Heart right ventricle (tissue), 16 donors: Measurements from ENCODE around the gene SLA2. TPM values are rescaled to one million over a fixed set of nuclear protein-coding genes. Genes with fewer than 3 reads are reported as not detected.

ENCODE experiments used
- ATAC-seq, 8 donors: fragments of 200-7000 bp; cut with Tn5 transposase; one replicate each; pipeline ENCODE4 v1.9.1; 2020; ENCODE audit warnings: mild to moderate bottlenecking in 8 of 8, moderate library complexity in 8 of 8, moderate number of reproducible peaks in 1 of 8
- DNase-seq, 2 donors: peaks; one replicate each; pipeline ENCODE4 v3.0.0-alpha.2; 2020
- H3K27ac ChIP-seq, 10 donors: fragments of 200-600 bp; sonication (generic) in 2 of 10; one replicate each; pipeline versions ENCODE4 v1.5.0 to v1.8.0; 2020 to 2022; ENCODE audit warnings: mild to moderate bottlenecking in 3 of 10
- H3K27me3 ChIP-seq, 7 donors: fragments of 200-600 bp; one replicate each; pipeline ENCODE4 v1.8.0; 2021 to 2022; ENCODE audit warnings: mild to moderate bottlenecking in 2 of 7
- H3K36me3 ChIP-seq, 9 donors: fragments of 200-600 bp; sonication (generic) in 1 of 9; one replicate each; pipeline versions ENCODE4 v1.5.0 to v1.8.0; 2020 to 2022; ENCODE audit warnings: mild to moderate bottlenecking in 2 of 9
- H3K4me1 ChIP-seq, 9 donors: fragments of 200-600 bp; sonication (generic) in 1 of 9; one replicate each; pipeline versions ENCODE4 v1.5.0 to v1.8.0; 2020 to 2022; ENCODE audit warnings: mild to moderate bottlenecking in 4 of 9
- H3K4me3 ChIP-seq, 10 donors: fragments of 200-600 bp; sonication (generic) in 2 of 10; one replicate each; pipeline versions ENCODE4 v1.5.0 to v1.8.0; 2020 to 2022; ENCODE audit warnings: mild to moderate bottlenecking in 7 of 10, moderate library complexity in 2 of 10
- H3K9me3 ChIP-seq, 11 donors: fragments of 200-600 bp in 10 of 11; sonication (generic) in 2 of 11; one replicate each; pipeline versions ENCODE4 v1.5.0 to v1.8.0; 2013 to 2022; ENCODE audit warnings: mild to moderate bottlenecking in 2 of 11, control low read depth in 1 of 11, moderate library complexity in 1 of 11
- WGBS, 2 donors: extraction: QIAGEN DNeasy Blood & Tissue Kit; methylation state at CpG; one replicate each; pipeline ENCODE4 v1.1.7; 2013; ENCODE audit warnings: inconsistent platforms in 1 of 2; 5-methylcytosine and 5-hydroxymethylcytosine counted together
- intact Hi-C, 10 donors: fragments of 100-400 bp; cut with DNase I; formaldehyde crosslinking; loops; one replicate each; pipeline versions ENCODE4 v1.11.1 to v1.14.2; 2022
- polyA plus RNA-seq, 2 donors: library from polyadenylated mRNA; stranded (reverse); fragments of 200-250 nt; gene quantifications; one replicate each; pipeline ENCODE4 v1.2.3, GENCODE V29; 2013
- total RNA-seq, 10 donors: library from RNA; stranded (reverse); fragmentation: NEBNext Ultra II Directional in 3 of 10; extraction: Animal tissue kit (Norgen Biotek cat#: 25700) in 3 of 10; gene quantifications; one replicate each; pipeline versions ENCODE4 v1.2.1 to v1.2.4, GENCODE V29; 2021 to 2023
- TF ChIP-seq, protein P1 (sequence below), 9 donors: fragments of 200-600 bp; sonication (generic) in 2 of 9; IDR thresholded peaks; one replicate each; pipeline versions ENCODE4 v1.5.0 to v1.8.0; 2021 to 2022; ENCODE audit warnings: antibody characterized with exemption in 9 of 9, mild to moderate bottlenecking in 5 of 9, moderate library complexity in 1 of 9
- donor health status: Arrhythmogenic right ventricular cardiomyopathy.
- donor health status: ischemic (EF 13 %, LVEDD 7.1; RV severe dilation, severe dysfunction).
- donor health status: healthy with polysubstance abuse.
- donor health status: DM: no; HTN: yes; CAD: no.
- donor health status: DM: no; HTN: no; CAD: no.
- donor health status: ischemic (EF 25% LVEDD 6.9; RV normal size, moderate dysfunction).
- donor health status: ischemic (EF 25% LVEDD 5.7; RV mildly dilated, moderate dysfunction).
- donor health status: healthy.
- donor health status: DM: yes; HTN: yes; CAD: no.
- donor health status: Ischemic cardiomyopathy.
- donor health status: ischemic (EF 35%, LVEDD 5.7; RV mildly dilated, moderate dysfunction).
- donor health status: nonischemic (EF 11% LVEDD 7.7; RV severe dilation, severe dysfunction).
- donor health status: DM: yes; HTN: yes; CAD: no.
- donor health status: PGD.
- donor health status: ischemic (EF 29% LVEDD 5.4; RV normal size, mild dysfunction).
- donor health status: nonischemic (EF 23%, LVEDD 6.1; RV moderate dilation, normal function).

SLA2 gene
- total and polyA plus RNA-seq, 12 donors, result 0.20 to 2.4 (median 0.39) TPM

GRCh38 chr20:36632487-36633284 is 13.3 kb downstream of the SLA2 start:
- no peak overlapping the region for H3K4me3 ChIP-seq
- H3K4me1 ChIP-seq, result peaks cover 0 to 18% (median 0%) of the 10 kb centered on the region in 9 donors
- no peak overlapping the region for H3K27ac ChIP-seq
- no peak for ATAC-seq
- 83 to 86% methylated on average over 14 of the region's 14 CpGs for WGBS, 2 donors
- no peak for DNase-seq
- TF ChIP-seq, protein P1, sequence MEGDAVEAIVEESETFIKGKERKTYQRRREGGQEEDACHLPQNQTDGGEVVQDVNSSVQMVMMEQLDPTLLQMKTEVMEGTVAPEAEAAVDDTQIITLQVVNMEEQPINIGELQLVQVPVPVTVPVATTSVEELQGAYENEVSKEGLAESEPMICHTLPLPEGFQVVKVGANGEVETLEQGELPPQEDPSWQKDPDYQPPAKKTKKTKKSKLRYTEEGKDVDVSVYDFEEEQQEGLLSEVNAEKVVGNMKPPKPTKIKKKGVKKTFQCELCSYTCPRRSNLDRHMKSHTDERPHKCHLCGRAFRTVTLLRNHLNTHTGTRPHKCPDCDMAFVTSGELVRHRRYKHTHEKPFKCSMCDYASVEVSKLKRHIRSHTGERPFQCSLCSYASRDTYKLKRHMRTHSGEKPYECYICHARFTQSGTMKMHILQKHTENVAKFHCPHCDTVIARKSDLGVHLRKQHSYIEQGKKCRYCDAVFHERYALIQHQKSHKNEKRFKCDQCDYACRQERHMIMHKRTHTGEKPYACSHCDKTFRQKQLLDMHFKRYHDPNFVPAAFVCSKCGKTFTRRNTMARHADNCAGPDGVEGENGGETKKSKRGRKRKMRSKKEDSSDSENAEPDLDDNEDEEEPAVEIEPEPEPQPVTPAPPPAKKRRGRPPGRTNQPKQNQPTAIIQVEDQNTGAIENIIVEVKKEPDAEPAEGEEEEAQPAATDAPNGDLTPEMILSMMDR (IDR thresholded peaks at IDR 0.05), result no peak
- no peaks in the 10 kb centered on the region for H3K27me3 ChIP-seq
- peaks cover 0 to 3% (median 0%) of the 10 kb centered on the region in 9 donors for H3K36me3 ChIP-seq
- intact Hi-C loops, result no loop called here
- H3K9me3 ChIP-seq, result no peaks in the 10 kb centered on the region

- intact Hi-C loops, result no loop called here
- Histone ChIP-seq H3K9me3 (no peaks in the 10 kb centered on the region), H3K4me3 (no peak overlapping the region), H3K36me3 (peaks cover 0 to 3% (median 0%) of the 10 kb centered on the region in 9 donors), H3K27ac (no peak overlapping the region), H3K4me1 (peaks cover 0 to 18% (median 0%) of the 10 kb centered on the region in 9 donors), H3K27me3 (no peaks in the 10 kb centered on the region)
- WGBS, 2 donors, result 82 to 84% methylated on average over 3 of the region's 3 CpGs
- ATAC-seq (no peak), DNase-seq (no peak)
- TF ChIP-seq, protein P1 (IDR thresholded peaks at IDR 0.05), result no peak
Measured at GRCh38 chr20:36632147-36632486, 13.9 kb downstream of the SLA2 start.

- TF ChIP-seq, protein P1 (IDR thresholded peaks at IDR 0.05), result no peak
- Histone ChIP-seq H3K4me3 (no peak overlapping the region), H3K27me3 (no peaks in the 10 kb centered on the region), H3K36me3 (peaks cover 0 to 3% (median 0%) of the 10 kb centered on the region in 9 donors), H3K4me1 (peaks cover 0 to 18% (median 0%) of the 10 kb centered on the region in 9 donors), H3K27ac (no peak overlapping the region), H3K9me3 (no peaks in the 10 kb centered on the region)
- no peak for DNase-seq
- intact Hi-C loops, result no loop called here
- WGBS, 2 donors, result 91 to 96% methylated on average over 6 of the region's 6 CpGs
- ATAC-seq, result no peak
Measured at GRCh38 chr20:36631646-36632045, 14.3 kb downstream of the SLA2 start.

GRCh38 chr20:36629719-36630681 is 16.0 kb downstream of the SLA2 start:
- H3K27ac ChIP-seq, result peak overlapping the region in 1 of 10 donors; percentile 45
- 76 to 77% methylated on average over 15 of the region's 15 CpGs for WGBS, 2 donors
- no peak for DNase-seq
- no peak overlapping the region for H3K4me3 ChIP-seq
- H3K36me3 ChIP-seq, result peaks cover 0 to 2% (median 0%) of the 10 kb centered on the region in 9 donors
- intact Hi-C loops, result no loop called here
- no peaks in the 10 kb centered on the region for H3K9me3 ChIP-seq
- ATAC-seq, result peak in 1 of 8 donors; percentile 37
- H3K4me1 ChIP-seq, result peaks cover 0 to 18% (median 0%) of the 10 kb centered on the region in 9 donors
- TF ChIP-seq, protein P1 (IDR thresholded peaks at IDR 0.05), result no peak
- H3K27me3 ChIP-seq, result no peaks in the 10 kb centered on the region
